ENCODE results near the gene SMIM7. TPM values are rescaled to one million over a fixed set of nuclear protein-coding genes. Genes with fewer than 3 reads are reported as not detected.

SMIM7 gene
- total RNA-seq, 1 experiment from 2014 or later, result 80.3 TPM

DNA sequence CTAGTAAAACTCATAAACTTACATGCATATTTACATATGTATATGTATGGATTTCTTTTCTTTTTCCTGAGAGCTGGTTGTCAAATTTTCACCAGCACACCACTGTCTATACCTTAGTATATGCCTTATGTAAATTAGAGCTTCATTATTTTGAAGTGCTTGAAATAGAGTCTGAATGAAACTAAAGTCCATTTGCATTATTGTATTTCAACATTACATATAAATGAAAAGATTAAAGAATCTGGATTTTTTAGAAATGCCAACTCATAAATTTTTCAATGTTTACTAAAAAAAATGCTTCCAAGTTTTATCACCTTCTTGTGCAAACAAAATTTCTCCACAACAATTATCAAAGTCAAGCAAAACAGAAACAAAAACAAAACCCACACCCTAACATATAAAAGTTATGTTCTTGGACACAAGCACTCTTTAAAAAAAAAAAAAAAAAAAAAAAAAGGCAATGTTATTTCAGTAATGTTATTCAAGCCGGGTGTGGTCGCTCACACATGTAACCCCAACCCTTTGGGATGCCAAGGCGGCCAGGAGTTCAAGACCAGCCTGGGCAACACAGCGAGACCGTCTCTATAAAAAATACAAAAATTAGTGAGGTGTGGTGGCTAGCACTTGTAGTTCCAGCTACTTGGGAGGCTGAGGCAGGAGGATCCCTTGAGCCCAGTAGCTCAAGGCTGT lies 50.3 kb downstream of the SMIM7 start:
- in situ Hi-C loops (cut with HindIII; ENCODE audit: low pct_unique_long_range_greater_than_20kb, low sequenced_read_pairs), result no loop called here
- no peak for DNase-seq (ENCODE audit: low read depth, low spot score)

DNA sequence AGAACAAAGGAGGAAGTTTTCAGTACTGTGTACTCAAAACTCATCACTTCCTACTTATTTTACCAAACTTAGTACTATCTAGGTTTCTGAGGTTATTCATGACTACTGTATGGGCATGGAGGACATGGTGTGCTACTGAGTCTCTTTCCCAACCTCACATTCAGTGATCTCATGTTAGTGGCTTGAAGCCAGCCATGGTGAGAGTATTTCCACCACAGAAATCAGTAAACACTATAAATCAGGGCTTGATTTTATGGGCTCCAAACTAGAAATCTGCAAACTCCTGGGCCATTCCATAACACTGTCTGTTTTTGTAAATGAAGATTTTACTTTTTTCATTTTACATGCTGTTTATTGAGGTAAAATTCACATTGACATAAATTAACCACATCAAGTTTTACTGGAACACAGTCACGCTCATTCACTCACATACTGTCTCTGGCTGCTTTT lies 51.6 kb downstream of the SMIM7 start:
- in situ Hi-C loops (cut with HindIII; ENCODE audit: low pct_unique_long_range_greater_than_20kb, low sequenced_read_pairs), result no loop called here
- no peak for DNase-seq (ENCODE audit: low read depth, low spot score)

DNA sequence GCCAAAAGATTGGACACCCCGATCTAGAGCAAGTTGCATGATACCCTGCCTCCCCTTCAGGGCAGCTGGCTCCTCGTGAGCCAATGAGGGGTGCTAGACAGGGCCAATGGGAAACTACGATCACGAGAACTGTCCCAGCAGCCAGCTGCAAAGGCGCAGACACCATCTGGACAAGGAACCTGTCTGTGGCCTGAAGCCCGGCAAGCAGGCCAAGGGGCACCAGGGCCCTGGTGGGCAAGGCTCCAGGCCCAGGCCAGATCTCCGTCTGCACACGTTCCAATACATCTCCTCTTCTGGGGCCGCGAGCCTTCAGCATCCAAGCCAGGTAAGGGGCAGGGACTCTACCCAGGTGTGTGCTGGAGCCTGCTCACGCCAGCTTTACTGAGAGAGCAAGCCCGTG lies 52.1 kb downstream of the SMIM7 start:
- no peak for DNase-seq (ENCODE audit: low read depth, low spot score)
- in situ Hi-C loops (cut with HindIII; ENCODE audit: low pct_unique_long_range_greater_than_20kb, low sequenced_read_pairs), result no loop called here

DNA sequence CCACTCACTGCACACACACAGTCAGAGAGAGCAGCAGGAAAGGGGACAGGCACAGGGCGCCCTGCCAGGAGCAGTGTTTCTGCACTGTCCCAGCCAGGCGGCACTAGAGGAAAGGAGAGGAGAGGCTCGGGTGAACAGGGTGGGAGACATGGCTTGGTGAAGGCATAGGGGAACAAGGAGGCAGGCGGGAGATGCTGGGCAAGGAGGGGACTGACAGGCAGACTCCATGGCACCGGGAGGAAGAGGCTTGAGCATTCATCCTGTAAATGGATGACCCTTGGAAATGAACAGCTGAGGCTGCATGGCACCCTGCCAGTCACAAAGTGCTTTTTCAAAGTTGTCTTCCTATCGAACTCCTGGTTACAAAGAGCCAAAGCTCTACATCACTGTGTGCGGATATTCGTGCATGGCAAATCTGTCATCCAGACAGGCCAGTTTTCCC lies 54.4 kb downstream of the SMIM7 start:
- DNase-seq (ENCODE audit: low read depth, low spot score), result no peak
- in situ Hi-C loops (cut with HindIII; ENCODE audit: low pct_unique_long_range_greater_than_20kb, low sequenced_read_pairs), result no loop called here

DNA sequence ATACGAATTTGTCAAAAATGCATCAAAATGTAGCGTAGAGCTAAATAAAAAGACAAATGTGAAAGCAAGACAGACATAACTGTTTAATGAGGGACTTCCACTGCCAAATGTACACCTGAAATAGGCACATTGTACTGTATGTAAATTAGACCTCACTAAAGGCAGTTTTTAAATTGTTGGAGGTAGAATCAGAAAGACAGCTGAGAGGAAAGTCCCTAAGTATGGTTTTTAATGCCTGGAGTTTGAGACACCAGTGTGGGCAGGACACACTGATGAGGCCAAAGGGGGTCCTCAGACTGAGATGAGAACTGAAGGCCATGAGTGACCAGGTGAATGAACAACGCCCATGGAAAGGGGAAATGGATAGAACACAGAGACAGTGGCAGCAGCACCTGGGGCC lies 54.8 kb downstream of the SMIM7 start:
- in situ Hi-C loops (cut with HindIII; ENCODE audit: low pct_unique_long_range_greater_than_20kb, low sequenced_read_pairs), result no loop called here
- no peak for DNase-seq (ENCODE audit: low read depth, low spot score)

DNA sequence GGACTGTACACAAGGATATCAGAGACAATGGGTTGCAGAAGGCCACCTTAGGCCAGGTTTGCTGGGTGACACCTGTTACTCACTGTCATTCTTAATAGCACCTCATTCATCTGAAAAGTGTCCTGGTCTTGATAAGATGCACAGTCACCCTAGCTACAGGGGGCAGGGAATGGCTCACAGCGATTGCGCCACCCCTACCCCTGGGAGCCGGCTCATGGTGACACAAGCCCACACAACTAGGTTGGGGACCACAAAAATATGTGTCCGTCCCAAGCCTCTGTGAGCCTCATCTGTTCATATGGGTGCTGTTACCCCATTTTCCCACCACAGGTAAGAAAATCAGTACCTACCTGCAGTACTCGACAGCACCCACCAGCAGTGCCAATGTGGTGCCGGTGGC lies 55.3 kb downstream of the SMIM7 start:
- in situ Hi-C loops (cut with HindIII; ENCODE audit: low pct_unique_long_range_greater_than_20kb, low sequenced_read_pairs), result no loop called here
- no peak for DNase-seq (ENCODE audit: low read depth, low spot score)

DNA sequence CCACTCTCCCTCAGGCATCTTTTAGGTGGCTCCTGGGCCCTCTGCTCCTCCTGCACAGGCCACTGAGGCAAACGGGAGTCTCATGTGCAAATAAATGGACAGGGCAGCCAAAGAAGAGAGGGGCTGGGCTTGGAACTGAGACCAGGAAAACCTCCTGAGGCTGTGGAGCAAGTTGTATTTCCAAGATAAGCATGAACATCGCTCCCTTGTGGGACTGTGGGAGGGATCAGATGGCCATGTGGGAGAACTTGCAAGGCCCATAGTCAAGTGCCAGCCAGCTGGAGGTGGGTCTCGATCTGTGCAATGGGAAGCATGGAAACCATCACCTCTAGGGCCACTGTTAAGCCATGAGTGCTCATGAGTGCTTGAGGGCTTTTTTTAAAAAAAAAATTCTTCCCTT lies 56.9 kb downstream of the SMIM7 start:
- in situ Hi-C loops (cut with HindIII; ENCODE audit: low pct_unique_long_range_greater_than_20kb, low sequenced_read_pairs), result no loop called here

DNA sequence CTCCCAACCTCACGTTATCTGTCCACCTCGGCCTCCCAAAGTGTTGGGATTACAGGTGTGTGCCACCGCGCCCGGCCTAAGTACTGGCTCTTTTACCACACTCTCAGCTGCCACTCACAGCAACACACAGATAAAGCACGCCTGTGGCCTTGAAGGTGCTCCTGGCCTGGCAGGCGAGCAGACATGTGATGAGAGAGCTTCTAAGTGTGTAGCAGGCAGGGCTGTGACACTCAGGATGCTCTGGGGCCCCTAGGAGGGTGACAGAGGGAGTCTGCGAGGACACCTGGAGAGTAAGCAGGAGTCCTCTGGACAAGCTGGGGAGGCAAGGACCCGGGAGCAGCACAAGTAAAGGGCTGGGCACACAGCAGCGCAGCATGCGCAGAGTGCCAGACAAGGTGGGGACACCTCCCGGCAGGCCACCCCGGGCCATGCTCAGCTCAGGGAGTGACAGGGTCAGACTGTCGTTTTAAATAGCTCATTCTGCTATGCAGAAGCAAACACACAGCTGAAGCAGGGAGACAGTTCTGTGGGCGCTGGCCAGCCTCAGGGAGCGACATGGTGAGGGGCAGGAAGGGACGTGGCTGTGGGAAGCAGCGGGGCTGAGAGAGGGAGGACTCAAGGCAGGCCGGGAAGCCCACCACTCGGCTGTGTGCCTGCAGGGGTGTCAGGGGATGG lies 58.4 kb downstream of the SMIM7 start:
- DNase-seq (ENCODE audit: low read depth, low spot score), result no peak
- in situ Hi-C loops (cut with HindIII; ENCODE audit: low pct_unique_long_range_greater_than_20kb, low sequenced_read_pairs), result no loop called here

More for the DNA sequence above, 56.9 kb downstream of the SMIM7 start:
- DNase-seq (ENCODE audit: low read depth, low spot score), result no peak

DNA sequence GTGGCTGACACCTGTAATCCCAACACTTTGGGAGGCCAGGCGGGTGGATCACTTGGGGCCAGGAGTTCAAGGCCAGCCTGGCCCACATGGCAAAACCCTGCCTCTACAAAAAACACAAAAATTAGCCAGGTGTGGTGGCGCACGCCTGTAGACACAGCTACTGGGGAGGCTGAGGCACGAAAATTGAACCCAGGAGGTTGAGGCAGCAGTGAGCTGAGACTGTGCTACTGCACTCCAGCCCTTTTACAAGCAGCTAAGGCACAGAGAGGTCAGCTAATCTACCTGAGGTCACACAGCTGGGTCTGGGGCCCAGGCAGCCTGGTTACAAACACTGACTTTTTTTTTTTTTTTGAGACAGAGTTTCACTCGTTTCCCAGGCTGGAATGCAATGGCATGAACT lies 59.1 kb downstream of the SMIM7 start:
- in situ Hi-C loops (cut with HindIII; ENCODE audit: low pct_unique_long_range_greater_than_20kb, low sequenced_read_pairs), result no loop called here
- DNase-seq (ENCODE audit: low read depth, low spot score), result no peak

DNA sequence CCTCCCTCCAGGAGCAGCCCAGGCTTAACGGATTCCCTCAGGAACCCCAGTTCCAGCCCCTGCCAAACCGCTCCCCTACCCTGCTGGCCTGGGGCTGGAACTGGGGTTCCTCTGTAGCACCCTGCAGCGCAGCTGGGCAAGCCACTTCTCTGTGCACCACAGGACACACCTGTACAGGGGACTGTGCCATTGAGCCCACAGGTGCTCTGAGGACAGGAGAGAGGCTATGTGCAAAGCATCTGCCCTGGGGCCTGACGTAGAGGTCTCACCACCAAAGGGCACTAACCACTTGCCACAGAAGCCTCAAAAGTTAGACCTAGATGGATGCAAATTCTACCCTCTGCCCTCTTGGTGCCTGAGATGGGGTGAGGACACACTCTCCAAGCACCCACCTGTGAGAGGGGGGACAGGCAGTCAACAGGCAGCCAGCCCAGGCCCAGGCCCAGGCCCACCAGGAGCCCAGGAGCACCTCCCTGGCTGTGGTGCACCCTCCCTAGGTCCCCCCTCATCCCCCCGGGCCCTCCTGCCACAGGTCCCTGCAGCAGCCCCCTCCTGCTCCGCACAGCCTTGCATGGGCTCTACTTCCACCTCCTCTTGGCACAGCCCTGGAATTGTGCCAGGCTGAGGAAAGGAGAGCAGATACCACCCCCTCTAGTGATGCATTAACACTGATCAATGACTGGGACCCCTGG lies 60.1 kb downstream of the SMIM7 start:
- in situ Hi-C loops (cut with HindIII; ENCODE audit: low pct_unique_long_range_greater_than_20kb, low sequenced_read_pairs), result no loop called here
- DNase-seq (ENCODE audit: low read depth, low spot score), result no peak

DNA sequence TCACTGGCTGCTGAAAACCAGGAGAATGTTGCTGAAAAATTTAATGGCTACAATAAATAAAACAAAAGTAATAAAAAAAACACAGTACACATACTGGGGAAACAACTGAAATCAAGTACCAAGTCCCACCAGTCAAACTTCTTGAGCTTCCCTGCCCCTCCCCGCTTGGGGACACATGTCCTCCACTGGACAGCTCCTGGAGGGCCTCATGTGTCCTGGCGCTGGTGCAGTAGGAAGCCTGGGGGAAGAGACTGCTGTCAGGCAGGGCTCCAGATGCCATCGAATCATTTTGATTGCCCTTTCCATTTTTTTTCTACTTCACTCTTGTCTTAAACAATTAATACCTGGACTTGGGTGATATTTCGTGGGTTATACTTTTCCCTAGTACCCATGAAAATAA lies 61.1 kb downstream of the SMIM7 start:
- in situ Hi-C loops (cut with HindIII; ENCODE audit: low pct_unique_long_range_greater_than_20kb, low sequenced_read_pairs), result no loop called here

DNA sequence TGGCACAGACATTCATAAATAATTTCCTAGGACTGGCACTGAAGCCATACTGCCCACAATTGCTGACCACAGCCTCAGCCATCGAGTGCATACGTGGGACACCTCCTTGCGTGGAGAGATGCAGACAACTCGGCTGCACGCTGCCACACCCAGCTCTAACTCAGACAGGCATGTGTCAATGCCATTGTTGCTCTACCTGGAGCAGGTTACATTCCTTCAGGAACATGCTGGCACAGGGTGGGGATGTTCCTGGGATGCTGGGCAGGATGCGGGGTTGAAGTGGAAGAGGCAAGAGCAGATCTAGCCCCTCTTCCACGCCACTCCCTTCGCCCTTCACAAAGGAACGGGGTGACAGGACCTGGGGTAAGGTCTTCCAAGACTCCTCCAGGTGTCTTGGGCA lies 63.5 kb downstream of the SMIM7 start:
- no peak for DNase-seq (ENCODE audit: low read depth, low spot score)
- in situ Hi-C loops (cut with HindIII; ENCODE audit: low pct_unique_long_range_greater_than_20kb, low sequenced_read_pairs), result no loop called here

More for the DNA sequence above, 61.1 kb downstream of the SMIM7 start:
- DNase-seq (ENCODE audit: low read depth, low spot score), result no peak

Other genes starting within 250 kb of the SMIM7 start
- gene EPS15L1, start 188.2 kb downstream of the SMIM7 start, total RNA-seq (2014; rRNA removed; shearing (Covaris generic)), result 4.7 and 4.8 TPM in 2 replicates
- gene CALR3, start 164.0 kb downstream of the SMIM7 start, total RNA-seq (2014; rRNA removed; shearing (Covaris generic)), result 0.29 and 0.53 TPM in 2 replicates
- 2.2 and 2.6 TPM in 2 replicates for gene C19orf44, start 163.8 kb downstream of the SMIM7 start, total RNA-seq (2014; rRNA removed; shearing (Covaris generic))
- 2.0 and 2.4 TPM in 2 replicates for gene CHERP, start 117.7 kb downstream of the SMIM7 start, total RNA-seq (2014; rRNA removed; shearing (Covaris generic))
- gene SLC35E1, start 87.7 kb downstream of the SMIM7 start, total RNA-seq (2014; rRNA removed; shearing (Covaris generic)), result 19.8 and 26.9 TPM in 2 replicates
- 4.8 and 5.5 TPM in 2 replicates for gene MED26, start 31.9 kb downstream of the SMIM7 start, total RNA-seq (2014; rRNA removed; shearing (Covaris generic))
- 0.24 and 0.27 TPM in 2 replicates for gene TMEM38A, start 995 bp upstream of the SMIM7 start, total RNA-seq (2014; rRNA removed; shearing (Covaris generic))
- 0.16 and 0.21 TPM in 2 replicates for gene NWD1, start 59.7 kb upstream of the SMIM7 start, total RNA-seq (2014; rRNA removed; shearing (Covaris generic))
- 14.4 and 16.0 TPM in 2 replicates for gene SIN3B, start 169.3 kb upstream of the SMIM7 start, total RNA-seq (2014; rRNA removed; shearing (Covaris generic))
- not detected in 2 replicates for gene F2RL3, start 228.9 kb upstream of the SMIM7 start, total RNA-seq (2014; rRNA removed; shearing (Covaris generic))

Data from SK-MEL-5 (cell line).